H9 (cell line): ENCODE results near the gene MTTP. TPM values are rescaled to one million over a fixed set of nuclear protein-coding genes. Genes with fewer than 3 reads are reported as not detected.

Experiments used
- DNase-seq: peaks from one replicate; pipeline ENCODE4 v3.0.0-alpha.2; 2017
- H2AFZ ChIP-seq: one replicate; pipeline ENCODE4 v1.6.1; 2013; ENCODE audit warnings: mild to moderate bottlenecking, low read length, control low read depth, moderate library complexity
- H2AK5ac ChIP-seq: 2 replicates; pipeline ENCODE4 v1.6.1; 2013; ENCODE audit warnings: low read length, control low read depth, mixed read lengths; ENCODE audit not compliant: insufficient read length
- H2BK120ac ChIP-seq: one replicate; pipeline ENCODE4 v1.6.1; 2013; ENCODE audit warnings: low read depth, mild to moderate bottlenecking, low read length, control low read depth, inconsistent platforms; ENCODE audit not compliant: poor library complexity, severe bottlenecking
- H2BK12ac ChIP-seq: 2 replicates; pipeline ENCODE4 v1.6.1; 2013; ENCODE audit warnings: low read length, control low read depth, mixed read lengths, low read depth; ENCODE audit not compliant: insufficient read length
- H2BK15ac ChIP-seq: 2 replicates; pipeline ENCODE4 v1.6.1; 2013; ENCODE audit warnings: low read depth, low read length, control low read depth
- H2BK20ac ChIP-seq: one replicate; pipeline ENCODE4 v1.6.1; 2013; ENCODE audit warnings: low read depth, mild to moderate bottlenecking, low read length, control low read depth, inconsistent platforms; ENCODE audit not compliant: poor library complexity, severe bottlenecking
- H2BK5ac ChIP-seq: 2 replicates; pipeline ENCODE4 v1.6.1; 2013; ENCODE audit warnings: low read length, control low read depth, mixed read lengths; ENCODE audit not compliant: insufficient read length
- H3K14ac ChIP-seq: 2 replicates; pipeline ENCODE4 v1.6.1; 2013; ENCODE audit warnings: low read length, control low read depth; ENCODE audit not compliant: insufficient read depth
- H3K18ac ChIP-seq: 2 replicates; pipeline ENCODE4 v1.6.1; 2013; ENCODE audit warnings: low read depth, mild to moderate bottlenecking, mixed read lengths, low read length, control low read depth; ENCODE audit not compliant: insufficient read length
- H3K23ac ChIP-seq: 2 replicates; pipeline ENCODE4 v1.6.1; 2013; ENCODE audit warnings: low read length, control low read depth, mixed read lengths, low read depth; ENCODE audit not compliant: insufficient read length
- H3K23me2 ChIP-seq: 2 replicates; pipeline ENCODE4 v1.6.1; 2013; ENCODE audit warnings: low read depth, mild to moderate bottlenecking, mixed read lengths, low read length, control low read depth; ENCODE audit not compliant: insufficient read length, poor library complexity, severe bottlenecking
- H3K27ac ChIP-seq: 2 replicates; pipeline ENCODE4 v1.5.1; 2013; ENCODE audit warnings: low read length, control low read depth, mixed read lengths, low read depth; ENCODE audit not compliant: insufficient read length
- H3K27me3 ChIP-seq: 2 replicates; pipeline ENCODE4 v1.6.1; 2013; ENCODE audit warnings: low read length, control low read depth, inconsistent platforms; ENCODE audit not compliant: insufficient read depth
- H3K4ac ChIP-seq: 2 replicates; pipeline ENCODE4 v1.6.1; 2013; ENCODE audit warnings: low read depth, mild to moderate bottlenecking, control low read depth, inconsistent platforms, low read length, moderate library complexity
- H3K4me1 ChIP-seq: 2 replicates; pipeline ENCODE4 v1.6.1; 2013; ENCODE audit warnings: low read length, control low read depth, inconsistent platforms; ENCODE audit not compliant: insufficient read depth
- H3K4me2 ChIP-seq: 2 replicates; pipeline ENCODE4 v1.6.1; 2013; ENCODE audit warnings: low read length, control low read depth, mixed read lengths; ENCODE audit not compliant: insufficient read length, insufficient read depth
- H3K56ac ChIP-seq: 2 replicates; pipeline ENCODE4 v1.6.1; 2013; ENCODE audit warnings: low read depth, mild to moderate bottlenecking, mixed read lengths, low read length, control low read depth; ENCODE audit not compliant: insufficient read length
- H3K79me1 ChIP-seq: 2 replicates; pipeline ENCODE4 v1.6.1; 2013; ENCODE audit warnings: low read depth, mild to moderate bottlenecking, moderate library complexity, low read length, control low read depth, inconsistent platforms; ENCODE audit not compliant: insufficient read depth, poor library complexity, severe bottlenecking
- H3K79me2 ChIP-seq: 2 replicates; pipeline ENCODE4 v1.6.1; 2013; ENCODE audit warnings: low read length, control low read depth, inconsistent platforms; ENCODE audit not compliant: insufficient read depth
- H3K9ac ChIP-seq: 2 replicates; pipeline ENCODE4 v1.6.1; 2013; ENCODE audit warnings: low read length, control low read depth, mixed read lengths; ENCODE audit not compliant: insufficient read length; ENCODE audit errors: extremely low read depth
- H3K9me3 ChIP-seq: one replicate; pipeline ENCODE4 v1.6.1; 2013; ENCODE audit warnings: low read depth, low read length, inconsistent platforms; ENCODE audit not compliant: control insufficient read depth
- H3T11ph ChIP-seq: one replicate; pipeline ENCODE4 v1.6.1; 2013; ENCODE audit warnings: mild to moderate bottlenecking, low read length, control low read depth, inconsistent platforms
- H4K20me1 ChIP-seq: one replicate; pipeline ENCODE4 v1.6.1; 2013; ENCODE audit not compliant: control insufficient read depth, insufficient read length, insufficient read depth
- H4K5ac ChIP-seq: 2 replicates; pipeline ENCODE4 v1.6.1; 2013; ENCODE audit warnings: low read depth, mild to moderate bottlenecking, mixed read lengths, low read length, control low read depth; ENCODE audit not compliant: insufficient read length
- H4K8ac ChIP-seq: replicated peaks from 2 replicates; pipeline ENCODE4 v1.6.1; 2013; ENCODE audit warnings: low read length, control low read depth, mixed read lengths, low read depth; ENCODE audit not compliant: insufficient read length
- H4K91ac ChIP-seq: 2 replicates; pipeline ENCODE4 v1.6.1; 2013; ENCODE audit warnings: low read depth, mild to moderate bottlenecking, moderate library complexity, mixed read lengths, low read length, control low read depth; ENCODE audit not compliant: insufficient read length
- H3K27ac Mint-ChIP-seq, 3 experiments: 2 replicates in 2 of 3; 3 replicates in 1 of 3; pipeline ENCODE4 v1.8.0; 2020 to 2021; ENCODE audit warnings: mixed read lengths in 3 of 3, mild to moderate bottlenecking in 1 of 3, moderate library complexity in 1 of 3
- H3K27me3 Mint-ChIP-seq: 2 replicates; pipeline ENCODE4 v1.8.0; 2021; ENCODE audit warnings: low read depth, mild to moderate bottlenecking, moderate library complexity, mixed read lengths
- H3K36me3 Mint-ChIP-seq, 3 experiments: 2 replicates in 2 of 3; 3 replicates in 1 of 3; pipeline ENCODE4 v1.8.0; 2020 to 2021; ENCODE audit warnings: low read depth in 3 of 3, mixed read lengths in 3 of 3; ENCODE audit not compliant: insufficient read depth in 1 of 3
- H3K4me1 Mint-ChIP-seq, 2 experiments: 2 replicates each; pipeline ENCODE4 v1.8.0; 2020; ENCODE audit warnings: mixed read lengths in 2 of 2
- H3K4me3 Mint-ChIP-seq, 2 experiments: 2 replicates in 1 of 2; 3 replicates in 1 of 2; pipeline ENCODE4 v1.8.0; 2020 to 2021; ENCODE audit warnings: mild to moderate bottlenecking in 2 of 2, mixed read lengths in 2 of 2, moderate library complexity in 1 of 2
- H3K9me3 Mint-ChIP-seq, 2 experiments: 2 replicates in 1 of 2; 3 replicates in 1 of 2; pipeline ENCODE4 v1.8.0; 2020; ENCODE audit warnings: mild to moderate bottlenecking in 2 of 2, mixed read lengths in 2 of 2, moderate library complexity in 1 of 2
- WGBS: extraction: QIAGEN DNeasy Blood & Tissue Kit; methylation state at CpG from one replicate; pipeline ENCODE4 v1.1.7; 2013; ENCODE audit warnings: missing lambda C conversion rate, low lambda C conversion rate, mixed read lengths; ENCODE audit not compliant: insufficient read length; ENCODE audit errors: extremely low coverage; 5-methylcytosine and 5-hydroxymethylcytosine counted together
- total RNA-seq: library from RNA; stranded (reverse); gene quantifications from 2 replicates; pipeline ENCODE4 v1.2.1, GENCODE V29; 2021
- TF ChIP-seq, protein P1 (sequence below): fragments of 200-600 bp; sonication (generic); conservative IDR thresholded peaks from 3 replicates; pipeline ENCODE4 v1.8.0; 2021; ENCODE audit warnings: antibody characterized with exemption, mild to moderate bottlenecking

MTTP gene
- total RNA-seq, 1 experiment from 2014 or later = 0.46 TPM

DNA sequence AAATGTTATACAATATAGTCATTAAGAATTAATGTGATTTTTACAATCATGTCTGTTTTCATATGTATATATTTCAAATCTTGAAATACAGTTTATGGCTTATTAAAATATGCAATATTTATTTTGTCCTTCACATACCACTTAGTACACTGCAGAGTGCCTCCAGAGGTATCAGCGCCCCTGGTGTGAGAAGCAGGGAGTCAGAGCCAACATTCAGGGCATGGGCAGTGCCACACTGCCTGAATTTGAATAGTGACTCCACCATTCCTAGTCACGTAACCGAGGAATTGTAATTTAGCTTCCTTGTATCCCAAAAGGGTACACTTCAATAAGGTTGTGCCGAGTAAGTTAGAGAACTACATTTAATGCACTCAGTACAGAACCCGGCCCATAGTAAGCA, 87.3 kb downstream of the MTTP start:
- H3K9me3 Mint-ChIP-seq = no peaks in the 10 kb centered on the region
- no peak overlapping the region for H3K14ac ChIP-seq

More for the DNA sequence above, 87.3 kb downstream of the MTTP start:
- Histone ChIP-seq H2AK5ac (no peak overlapping the region), H2BK12ac (no peak overlapping the region), H3K4ac (no peak overlapping the region), H4K91ac (no peak overlapping the region), H3K56ac (no peak overlapping the region), H4K5ac (no peak overlapping the region), H4K8ac (no peak overlapping the region), H3K27me3 (no peaks in the 10 kb centered on the region), H3K4me2 (no peak overlapping the region), H3T11ph (no peak overlapping the region), H2AFZ (no peak overlapping the region), H3K9me3 (no peaks in the 10 kb centered on the region), H3K23me2 (no peaks in the 10 kb centered on the region), H2BK15ac (no peak overlapping the region), H3K23ac (no peak overlapping the region), H3K18ac (no peak overlapping the region), H2BK120ac (no peak overlapping the region), H2BK5ac (no peak overlapping the region), H4K20me1 (no peaks in the 10 kb centered on the region), H3K4me1 (no peaks in the 10 kb centered on the region), H2BK20ac (no peak overlapping the region), H3K9ac (no peak overlapping the region), H3K79me1 (no peaks in the 10 kb centered on the region), H3K79me2 (no peaks in the 10 kb centered on the region), H3K27ac (no peak overlapping the region)
- no peak overlapping the region for H3K4me3 Mint-ChIP-seq
- WGBS = no CpG with 5 or more reads among the region's 5 CpGs
- H3K36me3 Mint-ChIP-seq = no peaks in the 10 kb centered on the region
- H3K27ac Mint-ChIP-seq = no peak overlapping the region
- no peak for DNase-seq
- H3K27me3 Mint-ChIP-seq = no peaks in the 10 kb centered on the region
- H3K4me1 Mint-ChIP-seq = no peaks in the 10 kb centered on the region; a peak in 1 of 4 replicates
- TF ChIP-seq, protein P1, sequence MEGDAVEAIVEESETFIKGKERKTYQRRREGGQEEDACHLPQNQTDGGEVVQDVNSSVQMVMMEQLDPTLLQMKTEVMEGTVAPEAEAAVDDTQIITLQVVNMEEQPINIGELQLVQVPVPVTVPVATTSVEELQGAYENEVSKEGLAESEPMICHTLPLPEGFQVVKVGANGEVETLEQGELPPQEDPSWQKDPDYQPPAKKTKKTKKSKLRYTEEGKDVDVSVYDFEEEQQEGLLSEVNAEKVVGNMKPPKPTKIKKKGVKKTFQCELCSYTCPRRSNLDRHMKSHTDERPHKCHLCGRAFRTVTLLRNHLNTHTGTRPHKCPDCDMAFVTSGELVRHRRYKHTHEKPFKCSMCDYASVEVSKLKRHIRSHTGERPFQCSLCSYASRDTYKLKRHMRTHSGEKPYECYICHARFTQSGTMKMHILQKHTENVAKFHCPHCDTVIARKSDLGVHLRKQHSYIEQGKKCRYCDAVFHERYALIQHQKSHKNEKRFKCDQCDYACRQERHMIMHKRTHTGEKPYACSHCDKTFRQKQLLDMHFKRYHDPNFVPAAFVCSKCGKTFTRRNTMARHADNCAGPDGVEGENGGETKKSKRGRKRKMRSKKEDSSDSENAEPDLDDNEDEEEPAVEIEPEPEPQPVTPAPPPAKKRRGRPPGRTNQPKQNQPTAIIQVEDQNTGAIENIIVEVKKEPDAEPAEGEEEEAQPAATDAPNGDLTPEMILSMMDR = no peak
